Glomerular visceral epithelial cell (primary cell): Measurements from ENCODE around the gene PAPPA.

Experiments used
- DNase-seq: peaks from one replicate; pipeline ENCODE4 v3.0.0-alpha.2; 2016; ENCODE audit errors: extremely low spot score

Gene PAPPA

GRCh38 chr9:116153765-116154333 lies at the start of gene PAPPA:
PAPPA (plus strand) TSS chr9:116153791; CDS start chr9:116154173, 382 bp downstream.
- DNase-seq = peak; percentile 33

- DNase-seq = no peak
Observed at GRCh38 chr9:116103976-116104820, 49.4 kb upstream of the PAPPA start.

GRCh38 chr9:116112236-116112635 lies 41.4 kb upstream of the PAPPA start:
- DNase-seq = no peak

DNA sequence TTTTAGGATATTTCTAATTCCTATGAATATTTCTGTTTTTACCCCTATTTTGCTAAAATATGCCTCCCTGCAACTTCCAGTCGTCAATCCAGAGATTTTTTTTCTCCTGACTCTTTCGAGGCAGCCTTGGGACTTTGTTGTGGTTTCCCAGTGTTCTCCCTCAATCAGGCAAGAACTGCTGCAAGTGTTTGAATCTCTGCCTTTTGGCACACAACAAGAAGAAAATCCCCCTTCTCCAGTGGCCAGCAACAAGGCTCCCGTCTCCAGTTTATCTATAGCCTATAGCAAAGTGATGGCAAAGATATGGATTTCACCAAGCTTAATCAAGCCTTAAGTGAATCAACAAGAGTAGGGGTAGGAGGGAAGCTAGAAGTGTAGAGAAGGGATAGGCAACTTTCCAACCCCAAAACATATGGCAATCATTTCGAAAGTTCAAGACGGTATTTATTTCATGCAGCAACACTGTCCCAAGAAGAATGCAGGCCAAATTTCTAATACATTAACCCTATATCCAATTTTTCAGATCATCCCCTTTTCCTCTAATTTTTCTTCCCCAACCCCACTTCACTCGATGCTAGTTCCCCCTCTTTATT lies 37.7 kb upstream of the PAPPA start:
- DNase-seq = no peak

GRCh38 chr9:116116393-116116792 lies 37.2 kb upstream of the PAPPA start:
- no peak for DNase-seq

- DNase-seq = no peak
Observed at GRCh38 chr9:116123171-116123570, 30.4 kb upstream of the PAPPA start.

- no peak for DNase-seq
Observed at GRCh38 chr9:116124472-116125040, 29.0 kb upstream of the PAPPA start.

GRCh38 chr9:116133163-116133562 lies 20.4 kb upstream of the PAPPA start:
- DNase-seq = no peak

GRCh38 chr9:116134975-116135374 lies 18.6 kb upstream of the PAPPA start:
- no peak for DNase-seq

- DNase-seq = no peak
Observed at GRCh38 chr9:116137010-116137409, 16.6 kb upstream of the PAPPA start.

GRCh38 chr9:116137581-116137980 lies 16.0 kb upstream of the PAPPA start:
- DNase-seq = no peak

- no peak for DNase-seq
Observed at GRCh38 chr9:116141864-116142561, 11.6 kb upstream of the PAPPA start.

- DNase-seq = no peak
Observed at GRCh38 chr9:116142706-116143492, 10.7 kb upstream of the PAPPA start.

DNA sequence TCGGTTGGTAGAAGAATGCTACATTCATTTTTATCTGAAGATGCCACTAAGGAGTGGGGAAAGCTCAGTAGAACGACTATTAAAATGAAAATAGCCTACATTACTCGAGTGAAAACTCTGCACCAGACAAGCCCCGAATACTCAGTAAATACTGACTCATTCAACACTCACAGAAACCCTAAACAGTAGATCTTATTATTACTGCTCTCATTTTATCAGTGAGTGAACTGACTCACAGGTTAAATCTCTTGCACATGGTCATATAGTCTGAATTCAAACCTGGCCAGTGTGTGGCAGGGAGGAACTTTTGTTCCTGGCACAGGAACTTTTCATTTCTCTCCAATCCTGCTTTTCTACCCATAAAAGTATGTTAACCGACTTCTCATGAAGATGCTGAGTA lies 9.6 kb upstream of the PAPPA start:
- peak; percentile 27 for DNase-seq

GRCh38 chr9:116144555-116144954 lies 9.0 kb upstream of the PAPPA start:
- DNase-seq = no peak

- no peak for DNase-seq
Observed at GRCh38 chr9:116145036-116145435, 8.6 kb upstream of the PAPPA start.

DNA sequence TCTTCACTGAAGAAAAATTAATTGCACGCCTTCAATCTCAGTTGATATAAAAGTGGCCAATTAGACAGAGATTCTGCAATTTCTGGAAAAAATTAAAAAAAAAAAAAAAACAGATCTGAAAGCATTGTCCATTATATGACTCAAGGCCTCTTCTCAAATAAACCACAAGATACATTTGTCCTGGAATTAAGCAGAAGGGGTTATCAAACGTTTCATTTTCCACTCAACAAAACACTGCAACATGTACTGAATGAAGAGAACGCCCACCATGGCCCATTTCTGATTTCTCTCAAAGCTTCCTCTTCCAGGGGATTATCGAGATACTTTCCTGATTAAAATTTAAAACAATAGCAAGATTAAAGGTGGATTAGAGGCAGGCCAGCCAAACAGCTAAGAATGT lies 5.8 kb upstream of the PAPPA start:
- DNase-seq = no peak

DNA sequence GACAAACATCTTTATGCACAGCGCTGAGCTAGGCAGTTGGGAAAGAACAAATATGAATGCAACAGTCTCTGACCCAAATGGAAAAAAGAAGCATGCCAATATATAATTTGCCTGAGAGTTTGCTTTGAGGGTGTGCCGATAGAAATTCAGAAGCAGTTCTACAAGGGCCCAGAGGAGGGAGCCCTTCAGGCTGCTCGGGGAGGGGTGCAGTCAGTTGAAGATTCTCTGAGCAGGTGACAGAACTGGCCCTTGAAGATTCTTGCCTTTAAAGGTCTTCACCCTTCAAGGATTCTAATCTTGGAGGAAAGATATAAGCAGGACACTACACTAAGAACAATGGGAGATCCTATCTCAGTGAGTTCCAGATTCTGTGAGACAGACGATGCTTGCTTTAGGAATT lies 3.7 kb upstream of the PAPPA start:
- DNase-seq = peak; percentile 39

DNA sequence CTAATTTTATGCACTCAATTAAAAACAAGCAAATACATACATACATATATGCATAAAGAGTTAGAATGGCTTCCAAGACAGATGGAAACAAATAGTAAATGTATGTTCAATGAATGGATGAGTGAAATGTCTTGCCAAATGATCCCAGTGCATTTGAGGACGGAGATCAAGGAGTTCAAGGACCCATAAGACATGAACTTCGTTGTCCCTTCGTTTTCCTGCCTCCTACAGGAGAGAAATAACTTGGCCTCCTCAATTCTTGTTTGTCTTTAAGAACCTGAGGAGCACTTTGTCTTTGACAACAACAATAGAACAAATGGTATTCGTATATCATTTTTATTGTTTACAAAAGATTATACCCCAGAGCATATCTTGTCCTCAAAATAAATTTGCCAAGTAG lies 2.4 kb upstream of the PAPPA start:
- DNase-seq = no peak

- peak; percentile 69 for DNase-seq
Observed at GRCh38 chr9:116151966-116152381, 1.6 kb upstream of the PAPPA start.

- DNase-seq = peak; percentile 55
Observed at GRCh38 chr9:116152390-116152789, 1.2 kb upstream of the PAPPA start.
